Smooth muscle cell (in vitro differentiated cells): ENCODE results near the gene CTBP2. TPM values are rescaled to one million over a fixed set of nuclear protein-coding genes. Genes with fewer than 3 reads are reported as not detected.

Experiments used
- DNase-seq: peaks from one replicate; lab custom pipeline; 2025; ENCODE audit not compliant: unreplicated experiment; lab: John Stamatoyannopoulos, UW
- H2AFZ ChIP-seq: fragments of 200-600 bp; sonication (generic); 2 replicates; pipeline ENCODE4 v1.6.0; 2016; ENCODE audit warnings: antibody characterized with exemption, low read depth, mild to moderate bottlenecking
- H3F3A ChIP-seq: fragments of 200-600 bp; sonication (generic); 2 replicates; pipeline ENCODE4 v1.6.0; 2017; ENCODE audit warnings: antibody characterized with exemption, low read depth
- H3K27ac ChIP-seq: fragments of 200-600 bp; sonication (generic); 2 replicates; pipeline ENCODE4 v1.5.1; 2016; ENCODE audit warnings: low read depth, mild to moderate bottlenecking
- H3K27me3 ChIP-seq: fragments of 200-600 bp; sonication (generic); 2 replicates; pipeline ENCODE4 v1.6.1; 2016; ENCODE audit warnings: low read depth, mild to moderate bottlenecking
- H3K36me3 ChIP-seq: fragments of 200-600 bp; sonication (generic); 2 replicates; pipeline ENCODE4 v1.5.1; 2016; ENCODE audit warnings: low read depth
- H3K4me1 ChIP-seq: fragments of 200-600 bp; sonication (generic); 2 replicates; pipeline ENCODE4 v1.5.1; 2016; ENCODE audit warnings: low read depth
- H3K4me2 ChIP-seq: fragments of 200-600 bp; sonication (generic); 2 replicates; pipeline ENCODE4 v1.6.0; 2016; ENCODE audit warnings: mild to moderate bottlenecking
- H3K4me3 ChIP-seq: fragments of 200-600 bp; sonication (generic); 2 replicates; pipeline ENCODE4 v1.5.1; 2016; ENCODE audit warnings: mild to moderate bottlenecking
- H3K79me2 ChIP-seq: fragments of 200-600 bp; sonication (generic); 2 replicates; pipeline ENCODE4 v1.6.0; 2016; ENCODE audit warnings: low read depth, mild to moderate bottlenecking
- H3K9ac ChIP-seq: fragments of 200-600 bp; sonication (generic); 2 replicates; pipeline ENCODE4 v1.6.0; 2016; ENCODE audit warnings: low read depth
- H3K9me3 ChIP-seq: fragments of 200-600 bp; sonication (generic); replicated peaks from 2 replicates; pipeline ENCODE4 v1.5.1; 2016; ENCODE audit warnings: low read depth
- H4K20me1 ChIP-seq: fragments of 200-600 bp; sonication (generic); 2 replicates; pipeline ENCODE4 v1.6.0; 2016; ENCODE audit warnings: low read depth
- WGBS: methylation state at CpG from one replicate; pipeline ENCODE4 v1.1.7; 2016; ENCODE audit warnings: low lambda C conversion rate; 5-methylcytosine and 5-hydroxymethylcytosine counted together
- polyA plus RNA-seq: library from polyadenylated mRNA; unstranded; fragments of >200 nt; fragmentation: Nextera tagmentation; extraction: Ambion mirVana; gene quantifications from 2 replicates; pipeline ENCODE4 v1.2.1, GENCODE V29; 2016
- total RNA-seq: library from RNA; depleted of rRNA; stranded (reverse); fragments of >200 nt; gene quantifications from 2 replicates; pipeline ENCODE4 v1.2.3, GENCODE V29; 2014
- TF ChIP-seq, protein P1 (sequence below): fragments of 200-600 bp; sonication (generic); IDR thresholded peaks from 2 replicates; pipeline ENCODE4 v1.5.1; 2017; ENCODE audit warnings: borderline replicate concordance, mild to moderate bottlenecking, antibody characterized with exemption; ENCODE audit not compliant: insufficient read depth, poor library complexity, severe bottlenecking

The CTBP2 gene
- total and polyA plus RNA-seq, 2 experiments from 2014 or later = 49.9 to 69.5 TPM

DNA sequence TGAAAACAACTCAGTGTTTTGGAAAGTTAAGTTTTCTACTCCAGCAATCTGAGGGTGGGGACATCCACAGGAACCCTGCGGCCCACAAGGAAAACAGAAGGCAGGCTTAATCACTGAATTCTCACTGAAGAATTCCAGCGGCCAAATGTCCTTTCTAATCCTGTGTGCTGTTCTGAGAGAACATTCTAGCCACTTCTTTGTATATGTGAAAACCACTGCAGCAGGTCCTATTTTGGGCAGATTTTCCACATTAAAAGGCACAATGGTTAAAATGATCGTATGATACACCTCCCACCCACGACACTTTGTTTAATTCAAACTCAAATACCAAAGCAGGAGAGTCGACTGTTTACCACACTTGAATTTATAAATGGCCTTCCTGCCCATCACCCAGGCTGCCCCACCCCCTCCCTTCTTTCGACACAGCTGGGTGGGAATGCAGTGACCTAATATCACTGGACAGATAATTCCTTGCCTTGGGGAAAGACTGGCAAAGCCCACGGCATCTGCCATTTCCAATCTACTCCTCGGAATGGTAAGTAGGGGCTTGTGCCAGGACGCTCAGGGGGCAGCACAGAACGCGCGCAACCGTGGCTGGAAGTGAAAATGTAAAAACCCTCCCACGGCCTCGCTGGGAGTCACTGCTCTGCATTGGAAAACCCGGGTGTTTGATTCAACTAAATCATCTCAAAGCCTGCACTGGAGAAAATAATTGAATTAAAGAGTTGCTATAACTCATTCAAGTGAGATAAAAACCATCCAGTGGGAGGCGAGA is 67.0 kb downstream of the CTBP2 start:
- TF ChIP-seq, protein P1, sequence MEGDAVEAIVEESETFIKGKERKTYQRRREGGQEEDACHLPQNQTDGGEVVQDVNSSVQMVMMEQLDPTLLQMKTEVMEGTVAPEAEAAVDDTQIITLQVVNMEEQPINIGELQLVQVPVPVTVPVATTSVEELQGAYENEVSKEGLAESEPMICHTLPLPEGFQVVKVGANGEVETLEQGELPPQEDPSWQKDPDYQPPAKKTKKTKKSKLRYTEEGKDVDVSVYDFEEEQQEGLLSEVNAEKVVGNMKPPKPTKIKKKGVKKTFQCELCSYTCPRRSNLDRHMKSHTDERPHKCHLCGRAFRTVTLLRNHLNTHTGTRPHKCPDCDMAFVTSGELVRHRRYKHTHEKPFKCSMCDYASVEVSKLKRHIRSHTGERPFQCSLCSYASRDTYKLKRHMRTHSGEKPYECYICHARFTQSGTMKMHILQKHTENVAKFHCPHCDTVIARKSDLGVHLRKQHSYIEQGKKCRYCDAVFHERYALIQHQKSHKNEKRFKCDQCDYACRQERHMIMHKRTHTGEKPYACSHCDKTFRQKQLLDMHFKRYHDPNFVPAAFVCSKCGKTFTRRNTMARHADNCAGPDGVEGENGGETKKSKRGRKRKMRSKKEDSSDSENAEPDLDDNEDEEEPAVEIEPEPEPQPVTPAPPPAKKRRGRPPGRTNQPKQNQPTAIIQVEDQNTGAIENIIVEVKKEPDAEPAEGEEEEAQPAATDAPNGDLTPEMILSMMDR = no peak
- Histone ChIP-seq H3K4me2 (peak overlapping the region; percentile 77), H3K4me3 (no peak overlapping the region), H3K9ac (peak overlapping the region; percentile 38), H3K79me2 (peaks cover 89% of the 10 kb centered on the region), H3K4me1 (peaks cover 26% of the 10 kb centered on the region), H3K27me3 (no peaks in the 10 kb centered on the region), H3K27ac (peak overlapping the region; percentile 83), H3F3A (no peaks in the 10 kb centered on the region), H4K20me1 (peaks cover 100% of the 10 kb centered on the region), H2AFZ (no peak overlapping the region), H3K36me3 (no peaks in the 10 kb centered on the region), H3K9me3 (no peaks in the 10 kb centered on the region)
- WGBS = 46% methylated on average over 17 of the region's 17 CpGs
- DNase-seq = no peak

DNA sequence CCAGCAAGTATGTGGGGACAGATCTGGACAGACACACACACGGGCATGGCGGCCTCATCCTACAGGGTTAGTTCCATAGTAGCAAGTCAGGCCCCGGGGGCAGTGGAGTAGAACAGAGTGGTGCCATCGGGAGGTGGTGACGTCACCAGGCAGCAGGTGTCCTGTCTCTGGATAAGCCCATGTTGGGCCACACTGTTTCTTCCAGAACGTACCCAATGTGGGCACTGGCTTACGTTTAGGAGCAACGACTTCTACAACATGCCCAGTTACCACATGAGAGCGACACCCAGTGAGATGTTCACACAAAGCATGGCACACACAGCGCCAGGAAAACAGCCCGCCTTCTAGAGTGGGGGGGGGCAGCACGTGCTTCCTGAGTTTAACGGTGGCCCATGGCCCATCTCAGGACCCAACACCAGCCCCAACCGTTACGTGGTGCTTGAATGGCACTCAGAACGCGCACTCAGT is 67.8 kb downstream of the CTBP2 start:
- H3K27me3 ChIP-seq = no peaks in the 10 kb centered on the region
- peaks cover 86% of the 10 kb centered on the region for H3K79me2 ChIP-seq
- no peak for DNase-seq
- 94% methylated on average over 17 of the region's 17 CpGs for WGBS
- peak overlapping the region; percentile 83 for H3K27ac ChIP-seq
- no peak overlapping the region for H3K9ac ChIP-seq
- H4K20me1 ChIP-seq = peaks cover 100% of the 10 kb centered on the region
- H3K4me1 ChIP-seq = peaks cover 26% of the 10 kb centered on the region
- TF ChIP-seq, protein P1 = no peak
- H3K36me3 ChIP-seq = no peaks in the 10 kb centered on the region
- H2AFZ ChIP-seq = no peak overlapping the region
- no peaks in the 10 kb centered on the region for H3K9me3 ChIP-seq
- H3F3A ChIP-seq = no peaks in the 10 kb centered on the region
- no peak overlapping the region for H3K4me3 ChIP-seq
- peak overlapping the region; percentile 77 for H3K4me2 ChIP-seq

DNA sequence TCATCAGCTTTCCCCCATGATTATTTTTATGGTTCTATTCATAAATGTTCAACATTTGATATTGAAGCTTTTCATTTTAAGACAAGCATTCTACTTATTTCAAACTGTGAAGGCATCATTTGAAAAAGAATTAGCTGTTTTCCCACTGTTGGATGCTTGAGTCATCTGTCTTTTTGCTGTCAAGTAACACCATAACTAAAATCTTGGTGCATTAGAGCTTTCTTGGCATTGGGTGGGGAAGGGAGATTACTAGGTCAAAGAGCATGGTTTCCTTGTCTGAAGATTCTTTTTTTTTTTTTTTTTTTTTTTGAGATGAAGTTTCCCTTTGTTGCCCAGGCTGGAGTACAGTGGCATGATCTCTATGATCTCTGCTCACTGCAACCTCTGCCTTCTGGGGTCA is 68.5 kb downstream of the CTBP2 start:
- Histone ChIP-seq H3K27ac (no peak overlapping the region), H3F3A (no peaks in the 10 kb centered on the region), H4K20me1 (peaks cover 100% of the 10 kb centered on the region), H3K4me2 (no peak overlapping the region), H3K4me3 (no peak overlapping the region), H3K36me3 (no peaks in the 10 kb centered on the region), H3K4me1 (peaks cover 26% of the 10 kb centered on the region), H3K27me3 (no peaks in the 10 kb centered on the region), H2AFZ (no peak overlapping the region), H3K9me3 (no peaks in the 10 kb centered on the region), H3K79me2 (peaks cover 80% of the 10 kb centered on the region), H3K9ac (no peak overlapping the region)
- DNase-seq = no peak
- TF ChIP-seq, protein P1 = no peak

DNA sequence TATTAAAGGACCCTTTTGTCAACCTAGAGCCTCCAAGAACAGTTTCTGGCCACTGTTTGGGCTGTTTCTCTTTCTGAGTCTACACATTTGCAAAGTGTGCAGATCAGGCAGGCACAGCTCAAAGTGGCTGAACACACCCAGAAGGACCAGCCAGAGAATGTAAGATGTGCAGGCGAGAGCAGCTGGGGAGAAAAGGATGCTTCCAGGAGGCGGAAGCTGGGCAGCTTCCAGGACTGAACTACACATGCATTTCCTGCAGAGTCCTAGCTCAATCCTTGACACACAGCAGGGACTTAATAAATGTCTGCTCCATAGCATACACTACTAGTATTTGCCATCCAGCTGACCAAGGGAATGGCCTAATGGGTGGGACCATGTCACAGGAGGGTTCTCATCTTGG is 70.9 kb downstream of the CTBP2 start:
- WGBS = 100% methylated on average over 2 of the region's 2 CpGs
- peaks cover 97% of the 10 kb centered on the region for H4K20me1 ChIP-seq
- H3K9me3 ChIP-seq = no peaks in the 10 kb centered on the region
- DNase-seq = no peak
- H3K27me3 ChIP-seq = no peaks in the 10 kb centered on the region
- H3F3A ChIP-seq = peaks cover 16% of the 10 kb centered on the region
- H3K9ac ChIP-seq = no peak overlapping the region
- H3K4me1 ChIP-seq = peaks cover 22% of the 10 kb centered on the region
- H2AFZ ChIP-seq = no peak overlapping the region
- H3K27ac ChIP-seq = no peak overlapping the region
- no peak overlapping the region for H3K4me3 ChIP-seq
- no peak overlapping the region for H3K4me2 ChIP-seq
- H3K79me2 ChIP-seq = peaks cover 56% of the 10 kb centered on the region
- H3K36me3 ChIP-seq = no peaks in the 10 kb centered on the region
- TF ChIP-seq, protein P1 = no peak
